ENCODE data around the gene WDR5B. TPM values are rescaled to one million over a fixed set of nuclear protein-coding genes. Genes with fewer than 3 reads are reported as not detected.
A peak's percentile ranks its signal among the peaks of the same experiment; 100 is the strongest.
"Not testable (repeated sequence)": the region's sequence is repeated elsewhere in the genome, so short reads cannot be mapped to it uniquely, and the experiment has no call there.

WDR5B gene
- total and polyA plus RNA-seq, 8 donors: 5.5 to 11.5 (median 9.3) TPM

DNA sequence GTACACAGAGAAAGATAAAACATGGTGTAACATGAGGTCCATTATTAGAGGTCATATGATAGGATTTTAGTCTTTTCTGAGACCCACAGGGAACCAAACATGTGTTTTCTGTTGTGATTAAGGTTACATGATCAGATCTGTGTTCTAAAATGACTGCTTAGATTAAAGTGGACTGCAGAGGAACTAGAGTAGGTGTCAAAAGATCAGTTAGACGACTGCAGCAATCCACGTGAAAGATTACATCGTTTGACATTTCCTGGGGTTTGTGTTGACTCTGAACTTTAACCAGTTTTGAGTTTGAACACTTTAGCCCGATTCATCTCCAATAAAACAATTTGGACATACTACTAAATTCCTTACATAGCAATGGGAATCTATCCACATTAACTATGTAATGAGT, 37.9 kb downstream of the WDR5B start:
- Histone ChIP-seq H3K27me3 (no peaks in the 10 kb centered on the region), H3K9me3 (no peaks in the 10 kb centered on the region), H3K4me3 (no peak overlapping the region), H3K36me3 (no peaks in the 10 kb centered on the region), H3K27ac (no peak overlapping the region), H3K4me1 (peaks cover 3 to 21% of the 10 kb centered on the region in 2 donors)
- intact Hi-C loops (cut with DNase I): no loop called here
- no peak for ATAC-seq
- TF ChIP-seq, protein P1, sequence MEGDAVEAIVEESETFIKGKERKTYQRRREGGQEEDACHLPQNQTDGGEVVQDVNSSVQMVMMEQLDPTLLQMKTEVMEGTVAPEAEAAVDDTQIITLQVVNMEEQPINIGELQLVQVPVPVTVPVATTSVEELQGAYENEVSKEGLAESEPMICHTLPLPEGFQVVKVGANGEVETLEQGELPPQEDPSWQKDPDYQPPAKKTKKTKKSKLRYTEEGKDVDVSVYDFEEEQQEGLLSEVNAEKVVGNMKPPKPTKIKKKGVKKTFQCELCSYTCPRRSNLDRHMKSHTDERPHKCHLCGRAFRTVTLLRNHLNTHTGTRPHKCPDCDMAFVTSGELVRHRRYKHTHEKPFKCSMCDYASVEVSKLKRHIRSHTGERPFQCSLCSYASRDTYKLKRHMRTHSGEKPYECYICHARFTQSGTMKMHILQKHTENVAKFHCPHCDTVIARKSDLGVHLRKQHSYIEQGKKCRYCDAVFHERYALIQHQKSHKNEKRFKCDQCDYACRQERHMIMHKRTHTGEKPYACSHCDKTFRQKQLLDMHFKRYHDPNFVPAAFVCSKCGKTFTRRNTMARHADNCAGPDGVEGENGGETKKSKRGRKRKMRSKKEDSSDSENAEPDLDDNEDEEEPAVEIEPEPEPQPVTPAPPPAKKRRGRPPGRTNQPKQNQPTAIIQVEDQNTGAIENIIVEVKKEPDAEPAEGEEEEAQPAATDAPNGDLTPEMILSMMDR (IDR thresholded peaks at IDR 0.05): no peak
- DNase-seq: no peak

DNA sequence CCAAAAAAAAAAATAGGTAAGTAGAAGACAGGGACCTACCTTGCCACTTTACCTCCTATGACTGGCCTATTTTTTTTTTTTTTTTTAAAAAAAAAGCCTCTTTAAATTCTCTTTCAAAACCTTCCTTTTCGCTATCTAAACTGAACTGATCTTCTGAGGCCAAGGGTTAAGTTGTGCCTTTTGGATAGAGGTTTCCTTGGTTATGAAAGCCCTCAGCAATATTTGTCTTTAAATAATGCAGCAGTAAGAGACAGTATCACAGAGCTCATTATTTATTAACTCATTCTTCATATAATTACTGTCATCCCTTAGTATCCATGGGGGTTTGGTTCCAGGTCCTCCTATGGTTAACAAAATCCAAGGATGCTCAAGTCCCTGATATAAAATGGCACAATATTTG, 41.8 kb downstream of the WDR5B start:
- ATAC-seq: no peak
- Histone ChIP-seq H3K27ac (no peak overlapping the region), H3K4me3 (no peak overlapping the region), H3K27me3 (no peaks in the 10 kb centered on the region), H3K4me1 (peaks cover 0 to 19% of the 10 kb centered on the region in 2 donors), H3K9me3 (no peaks in the 10 kb centered on the region), H3K36me3 (peaks cover 0 to 16% of the 10 kb centered on the region in 2 donors)
- TF ChIP-seq, protein P1 (IDR thresholded peaks at IDR 0.05): no peak
- no peak for DNase-seq
- intact Hi-C loops (cut with DNase I): no loop called here

DNA sequence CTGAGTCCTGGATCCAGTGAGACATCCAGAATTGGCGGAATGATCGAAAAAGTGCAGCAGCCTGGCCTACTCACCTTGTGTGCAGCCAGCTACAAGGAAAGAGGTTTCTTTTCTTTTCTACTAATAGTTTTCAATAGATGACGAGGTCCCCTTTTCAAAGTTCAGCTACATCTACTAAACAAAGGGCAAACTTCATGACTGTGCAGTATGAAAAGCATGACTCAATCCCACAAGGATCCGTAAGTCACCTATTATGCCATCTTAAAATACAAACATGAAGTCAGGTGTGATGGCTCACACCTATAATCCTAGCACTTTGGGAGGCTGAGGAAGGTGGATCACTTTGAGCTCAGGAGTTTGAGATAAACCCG, 49.5 kb downstream of the WDR5B start:
- Histone ChIP-seq H3K4me1 (peaks cover 0 to 10% of the 10 kb centered on the region in 2 donors), H3K36me3 (peaks cover 0 to 60% of the 10 kb centered on the region in 2 donors)

DNA sequence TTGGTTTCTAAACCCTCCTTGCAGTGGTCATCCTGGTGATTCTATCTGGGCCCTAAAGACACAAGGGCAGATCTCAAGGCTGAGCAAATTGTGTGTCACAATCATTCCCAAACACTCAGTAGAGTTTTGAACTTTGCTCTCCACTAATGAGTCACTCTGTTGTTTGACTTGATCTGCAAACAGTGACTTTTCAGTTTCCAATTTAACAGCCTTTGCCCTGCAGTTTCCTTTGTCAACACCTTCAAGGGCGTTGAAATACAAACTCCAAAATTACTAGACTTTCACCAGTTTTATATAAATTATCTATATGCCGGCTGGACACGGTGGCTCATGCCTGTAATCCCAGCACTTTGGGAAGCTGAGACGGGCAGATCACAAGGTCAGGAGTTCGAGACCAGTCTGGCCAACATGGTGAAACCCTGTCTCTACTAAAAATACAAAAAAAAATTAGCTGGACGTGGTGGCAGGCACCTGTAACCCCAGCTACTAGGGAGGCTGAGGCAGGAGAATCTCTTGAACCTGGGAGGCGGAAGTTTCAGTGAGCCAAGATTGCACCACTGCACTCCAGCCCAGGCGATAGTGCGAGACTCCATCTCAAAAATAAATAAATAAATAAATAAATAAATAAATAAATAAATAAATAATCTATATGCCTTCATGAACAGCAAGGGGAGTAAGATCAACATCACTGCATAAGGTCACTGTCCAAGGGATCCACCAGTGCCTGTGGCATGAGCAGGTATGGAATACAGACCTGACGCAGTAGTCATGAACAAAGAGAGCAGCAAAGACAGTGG, 50.1 kb downstream of the WDR5B start:
- intact Hi-C loops (cut with DNase I); H3K9me3 ChIP-seq; DNase-seq; H3K4me1 ChIP-seq; H3K27me3 ChIP-seq; H3K4me3 ChIP-seq: not testable (repeated sequence)
- peaks cover 0 to 59% of the 10 kb centered on the region in 2 donors for H3K36me3 ChIP-seq
- H3K27ac ChIP-seq: peak overlapping the region in 1 of 2 donors; percentile 3
- ATAC-seq: peak; percentile 94

More for the DNA sequence above, 49.5 kb downstream of the WDR5B start:
- intact Hi-C loops (cut with DNase I): no loop called here
- Histone ChIP-seq H3K27me3 (no peaks in the 10 kb centered on the region), H3K9me3 (no peaks in the 10 kb centered on the region), H3K27ac (no peak overlapping the region), H3K4me3 (no peak overlapping the region)
- ATAC-seq (no peak), DNase-seq (no peak)
- TF ChIP-seq, protein P1 (IDR thresholded peaks at IDR 0.05): no peak

GRCh38 chr3:122365073-122365472, 50.8 kb downstream of the WDR5B start:
- TF ChIP-seq, protein P1 (IDR thresholded peaks at IDR 0.05): no peak
- no peak overlapping the region for H3K4me3 ChIP-seq
- no peak for ATAC-seq
- peak overlapping the region in 1 of 2 donors; percentile 3 for H3K27ac ChIP-seq
- intact Hi-C loops (cut with DNase I): no loop called here
- no peaks in the 10 kb centered on the region for H3K27me3 ChIP-seq
- DNase-seq: no peak
- H3K4me1 ChIP-seq: no peaks in the 10 kb centered on the region
- H3K9me3 ChIP-seq: no peaks in the 10 kb centered on the region
- H3K36me3 ChIP-seq: peaks cover 0 to 62% of the 10 kb centered on the region in 2 donors

Data from left lung (tissue), 10 donors.